ENCODE data around the gene RALGAPA1.

The RALGAPA1 gene

DNA sequence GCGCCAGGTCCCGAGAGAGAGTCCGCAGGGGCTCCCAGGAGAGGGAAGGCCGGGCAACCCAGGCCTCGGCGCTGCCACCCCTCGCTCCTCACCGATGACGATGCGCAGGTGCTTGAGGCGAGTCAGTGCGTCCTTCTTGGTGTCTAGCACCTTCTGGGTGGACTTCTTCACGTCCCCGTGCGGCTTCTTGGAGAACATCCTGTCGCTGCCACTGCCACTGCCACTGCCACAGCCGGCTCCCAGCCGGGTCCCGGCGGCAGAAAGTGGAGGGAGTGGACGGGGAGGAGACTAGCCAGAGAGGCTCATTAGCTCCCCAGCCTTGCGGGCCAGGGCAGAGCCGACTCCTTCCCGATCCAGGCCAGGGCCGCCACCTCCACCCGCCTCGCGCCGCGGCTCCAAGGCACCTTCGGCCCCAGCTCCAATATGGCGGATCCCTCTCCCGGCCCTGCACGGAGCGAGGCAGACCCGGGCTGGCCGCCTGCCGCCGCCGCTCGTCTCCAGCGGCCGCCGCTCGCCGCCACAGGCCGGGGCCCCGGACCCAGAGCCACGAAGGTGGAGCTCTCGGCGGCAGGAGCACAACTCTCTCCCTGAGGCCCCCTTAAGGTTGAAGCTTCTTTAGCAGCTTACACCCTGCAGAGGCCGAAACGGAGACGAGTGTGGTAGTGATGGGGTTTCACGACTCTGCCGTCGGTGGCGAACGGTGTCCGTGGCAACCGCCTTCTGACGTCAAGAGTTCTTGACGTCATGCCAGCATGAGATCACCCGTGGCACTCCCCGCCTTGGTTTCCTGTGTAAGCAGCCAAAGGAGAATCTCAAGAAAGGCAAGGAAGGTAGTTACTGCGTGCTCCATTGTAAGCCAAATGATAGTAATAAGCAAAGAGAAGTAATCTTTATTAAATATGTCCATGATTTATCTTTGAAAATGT, at the start of gene RALGAPA1:
RALGAPA1 (minus strand) TSS at position 658 of the 926 bp plus-strand sequence; CDS start at position 198, 460 bp downstream.
- TF ChIP-seq, protein P1, sequence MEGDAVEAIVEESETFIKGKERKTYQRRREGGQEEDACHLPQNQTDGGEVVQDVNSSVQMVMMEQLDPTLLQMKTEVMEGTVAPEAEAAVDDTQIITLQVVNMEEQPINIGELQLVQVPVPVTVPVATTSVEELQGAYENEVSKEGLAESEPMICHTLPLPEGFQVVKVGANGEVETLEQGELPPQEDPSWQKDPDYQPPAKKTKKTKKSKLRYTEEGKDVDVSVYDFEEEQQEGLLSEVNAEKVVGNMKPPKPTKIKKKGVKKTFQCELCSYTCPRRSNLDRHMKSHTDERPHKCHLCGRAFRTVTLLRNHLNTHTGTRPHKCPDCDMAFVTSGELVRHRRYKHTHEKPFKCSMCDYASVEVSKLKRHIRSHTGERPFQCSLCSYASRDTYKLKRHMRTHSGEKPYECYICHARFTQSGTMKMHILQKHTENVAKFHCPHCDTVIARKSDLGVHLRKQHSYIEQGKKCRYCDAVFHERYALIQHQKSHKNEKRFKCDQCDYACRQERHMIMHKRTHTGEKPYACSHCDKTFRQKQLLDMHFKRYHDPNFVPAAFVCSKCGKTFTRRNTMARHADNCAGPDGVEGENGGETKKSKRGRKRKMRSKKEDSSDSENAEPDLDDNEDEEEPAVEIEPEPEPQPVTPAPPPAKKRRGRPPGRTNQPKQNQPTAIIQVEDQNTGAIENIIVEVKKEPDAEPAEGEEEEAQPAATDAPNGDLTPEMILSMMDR (IDR thresholded peaks at IDR 0.05; ENCODE audit: borderline replicate concordance, insufficient read depth, low read depth, low read length) = peak; percentile 50; the same call in 1 of the 2 replicates
- H3K4me3 ChIP-seq (ENCODE audit: low read depth, low read length) = peak within 1 kb of the TSS; percentile 49

DNA sequence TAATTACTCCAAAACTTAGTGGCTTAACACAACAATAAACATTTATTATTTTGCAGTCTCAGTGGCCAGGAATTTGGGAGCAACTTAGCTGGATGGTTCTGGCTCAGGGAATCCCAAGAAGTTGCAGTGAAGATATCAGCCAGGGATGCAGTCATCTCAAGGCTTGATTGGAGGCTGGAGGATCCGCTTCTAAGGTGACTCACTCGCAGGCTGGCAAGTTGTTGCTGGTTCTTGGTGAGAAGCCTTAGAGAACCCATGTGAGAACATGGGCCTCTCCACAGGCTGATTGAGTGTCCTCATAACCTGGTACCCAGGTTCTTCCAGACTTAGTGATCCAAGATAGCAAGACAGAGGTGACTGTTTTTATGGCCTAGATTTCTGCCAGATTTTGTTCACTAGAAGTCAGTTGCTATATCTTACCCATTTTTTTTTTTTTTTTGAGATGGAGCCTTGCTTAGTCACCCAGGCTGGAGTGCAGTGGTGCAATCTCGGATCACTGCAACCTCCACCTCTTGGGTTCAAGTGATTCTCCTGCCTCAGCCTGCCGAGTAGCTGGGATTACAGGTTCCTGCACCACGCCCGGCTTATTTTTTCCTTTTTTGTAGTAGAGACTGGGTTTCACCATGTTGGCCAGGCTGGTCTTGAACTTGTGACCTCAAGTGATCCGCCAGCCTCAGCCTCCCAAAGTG, 49.6 kb upstream of the RALGAPA1 start:
- TF ChIP-seq, protein P1 (IDR thresholded peaks at IDR 0.05; ENCODE audit: borderline replicate concordance, insufficient read depth, low read depth, low read length) = no peak
- H3K4me3 ChIP-seq (ENCODE audit: low read depth, low read length) = no peak overlapping the region

DNA sequence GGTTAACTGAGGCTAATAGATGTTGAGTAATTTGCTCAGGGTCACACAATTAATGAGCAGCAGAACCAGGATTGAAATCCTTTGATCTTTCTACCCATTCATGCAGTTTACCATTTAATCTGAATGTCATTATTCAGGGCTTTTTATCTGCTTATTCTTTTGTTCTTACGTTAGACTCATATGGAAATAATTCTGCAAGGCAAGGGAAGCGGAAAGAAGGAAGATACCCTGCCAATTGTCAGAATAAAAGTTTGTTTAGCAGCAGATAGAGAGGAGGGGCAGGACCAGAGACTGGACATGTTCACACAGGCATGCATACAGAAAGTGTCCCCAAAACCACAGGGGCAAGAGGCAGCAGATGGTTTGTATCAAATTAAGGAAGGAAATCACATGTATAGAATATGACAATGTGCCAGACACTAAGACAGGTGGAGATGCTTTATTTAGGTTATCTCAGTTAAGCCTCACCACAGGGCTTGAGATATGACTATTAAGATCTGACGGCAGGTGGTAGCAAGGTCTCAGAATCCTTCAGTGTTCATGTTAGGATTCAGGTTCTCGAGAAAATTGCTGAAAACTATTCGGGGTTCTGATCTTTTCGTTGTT, 46.9 kb upstream of the RALGAPA1 start:
- TF ChIP-seq, protein P1 (IDR thresholded peaks at IDR 0.05; ENCODE audit: borderline replicate concordance, insufficient read depth, low read depth, low read length) = no peak
- no peak overlapping the region for H3K4me3 ChIP-seq (ENCODE audit: low read depth, low read length)

DNA sequence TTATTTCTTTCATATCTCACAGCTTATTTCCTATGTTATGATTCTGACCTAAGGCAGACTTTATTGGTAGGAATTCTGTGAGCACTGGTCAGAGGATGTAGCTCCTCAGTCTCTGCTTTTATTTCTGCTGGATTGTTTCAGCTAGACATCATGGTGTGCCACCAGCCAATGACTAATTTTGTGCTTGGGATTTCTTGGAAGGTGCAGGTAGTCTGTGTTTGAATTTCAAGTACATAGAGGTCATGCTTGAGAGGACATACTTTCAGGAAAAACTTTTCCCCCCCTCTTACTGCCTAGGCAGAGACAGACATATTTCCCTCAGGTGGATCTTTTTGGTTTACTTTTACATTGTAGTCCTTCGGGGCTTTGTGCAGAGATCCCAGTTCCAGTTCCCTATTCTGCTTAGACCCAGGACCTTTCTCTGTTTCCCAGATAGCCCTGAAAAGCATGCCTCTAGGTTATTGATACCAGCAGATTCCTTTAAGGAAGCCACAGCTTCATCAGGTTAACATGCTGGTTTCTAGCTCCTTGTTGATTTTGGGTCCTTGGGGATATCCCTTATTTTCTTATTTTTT, 45.7 kb upstream of the RALGAPA1 start:
- TF ChIP-seq, protein P1 (IDR thresholded peaks at IDR 0.05; ENCODE audit: borderline replicate concordance, insufficient read depth, low read depth, low read length) = no peak
- H3K4me3 ChIP-seq (ENCODE audit: low read depth, low read length) = no peak overlapping the region

DNA sequence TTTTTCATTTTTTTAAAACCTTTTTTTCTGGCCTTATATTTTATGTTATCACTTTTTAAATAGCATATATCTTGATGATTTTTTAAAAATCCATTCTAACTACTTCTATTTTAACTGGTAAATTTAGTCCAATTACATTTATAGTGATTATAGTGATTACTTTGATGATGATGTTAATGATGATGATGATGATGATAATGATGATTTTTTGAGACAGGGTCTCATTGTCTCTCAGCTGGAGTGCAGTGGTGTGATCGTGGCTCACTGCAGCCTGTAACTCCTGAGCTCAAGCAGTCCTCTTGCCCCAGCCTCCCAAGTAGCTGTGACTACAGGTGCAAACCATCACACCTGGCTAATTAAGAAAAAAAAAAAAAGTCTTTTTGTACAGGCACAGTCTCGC, 44.1 kb upstream of the RALGAPA1 start:
- TF ChIP-seq, protein P1 (IDR thresholded peaks at IDR 0.05; ENCODE audit: borderline replicate concordance, insufficient read depth, low read depth, low read length) = no peak
- no peak overlapping the region for H3K4me3 ChIP-seq (ENCODE audit: low read depth, low read length)

DNA sequence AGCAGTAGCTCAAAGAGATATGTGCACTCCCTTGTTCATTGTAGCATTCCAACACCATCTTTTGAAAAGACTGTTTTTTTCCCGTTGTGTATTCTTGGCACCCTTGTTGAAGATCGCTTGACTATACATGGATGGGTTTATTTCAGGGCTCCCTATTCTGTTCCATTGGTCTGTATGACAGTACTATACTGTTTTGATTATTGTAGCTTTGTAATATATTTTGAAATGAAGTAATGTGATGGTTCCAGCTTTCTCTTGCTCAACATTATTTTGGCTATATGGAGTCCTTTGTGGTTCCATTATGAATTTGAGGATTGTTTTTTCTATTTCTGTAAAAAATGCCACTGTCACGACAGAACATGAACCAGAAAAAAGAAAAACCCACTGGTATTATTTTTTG, 42.7 kb upstream of the RALGAPA1 start:
- TF ChIP-seq, protein P1 (IDR thresholded peaks at IDR 0.05; ENCODE audit: borderline replicate concordance, insufficient read depth, low read depth, low read length) = no peak
- H3K4me3 ChIP-seq (ENCODE audit: low read depth, low read length) = no peak overlapping the region

Data from GM12875 (cell line).